CD4-positive, alpha-beta T cell treated with Interleukin-17A for 1 hour (primary cell): ENCODE results near the gene DNAJB6.
A peak's percentile ranks its signal among the peaks of the same experiment; 100 is the strongest.

Source experiments
- DNase-seq: peaks from one replicate; pipeline ENCODE4 v3.0.0-alpha.2; 2020

DNAJB6 gene

GRCh38 chr7:157371296-157371695, 34.5 kb downstream of the DNAJB6 start:
- DNase-seq, result no peak

DNA sequence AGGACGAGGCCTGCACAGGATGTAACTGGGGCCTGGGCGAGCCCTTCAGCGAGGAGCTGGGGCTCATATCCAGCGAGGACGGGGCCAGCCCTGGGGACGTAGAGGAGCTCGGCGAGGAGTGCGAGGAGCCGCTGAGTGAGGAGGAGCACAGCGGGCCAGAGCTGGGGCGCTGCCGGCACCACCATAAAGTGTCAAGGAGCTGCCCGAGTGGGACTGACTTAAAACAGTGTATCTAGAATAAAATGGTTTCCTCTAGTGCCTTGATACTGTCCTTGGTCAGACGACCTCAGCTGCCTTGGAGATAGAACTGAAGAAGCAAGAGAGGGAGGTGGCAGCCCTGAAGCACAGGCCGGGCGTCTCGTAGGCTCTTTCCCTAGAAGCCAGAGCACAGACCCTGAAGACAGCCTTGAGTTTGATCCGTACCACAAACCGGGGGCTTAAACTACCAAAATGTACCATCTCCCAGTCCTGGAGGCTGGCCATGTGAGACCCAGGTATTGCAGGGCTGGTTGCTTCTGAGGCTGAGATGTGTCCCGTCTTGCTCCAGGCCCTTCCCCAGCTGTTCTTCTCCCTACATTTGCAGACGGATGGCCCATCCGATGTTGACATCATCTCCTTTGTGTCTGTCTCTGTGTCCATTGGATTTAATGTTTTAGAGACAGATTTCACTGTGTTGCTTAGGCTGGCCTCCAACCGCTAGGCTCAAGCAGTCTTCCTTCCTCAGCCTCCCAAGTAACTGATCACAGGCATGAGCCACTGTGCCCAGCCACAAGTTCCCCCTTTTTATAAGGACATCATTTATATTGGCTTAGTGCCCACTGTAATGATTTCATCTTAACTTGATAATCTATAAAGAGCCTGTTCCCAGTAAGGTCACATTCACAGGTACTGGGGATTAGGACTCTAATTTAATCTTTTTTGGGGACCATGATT, 35.8 kb downstream of the DNAJB6 start:
- no peak for DNase-seq

DNA sequence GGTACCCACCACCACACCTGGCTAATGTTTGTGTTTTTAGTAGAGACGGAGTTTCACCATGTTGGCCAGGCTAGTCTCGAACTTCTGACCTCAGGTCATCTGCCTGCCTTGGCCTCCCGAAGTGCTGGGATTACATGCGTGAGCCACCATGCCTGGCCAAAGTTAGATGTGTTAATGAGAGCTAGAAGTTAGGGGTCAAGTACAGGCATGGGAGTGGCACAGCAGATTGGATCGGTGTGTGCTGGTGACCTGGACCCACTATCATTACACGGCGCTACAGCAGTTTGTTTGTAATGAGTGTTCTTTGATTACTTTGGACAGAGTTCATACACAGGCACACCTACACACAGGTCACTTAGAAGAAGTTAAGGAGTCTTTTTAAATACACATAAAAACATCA, 36.7 kb downstream of the DNAJB6 start:
- no peak for DNase-seq

- DNase-seq, result no peak
Measured at GRCh38 chr7:157375410-157375809, 38.6 kb downstream of the DNAJB6 start.

DNA sequence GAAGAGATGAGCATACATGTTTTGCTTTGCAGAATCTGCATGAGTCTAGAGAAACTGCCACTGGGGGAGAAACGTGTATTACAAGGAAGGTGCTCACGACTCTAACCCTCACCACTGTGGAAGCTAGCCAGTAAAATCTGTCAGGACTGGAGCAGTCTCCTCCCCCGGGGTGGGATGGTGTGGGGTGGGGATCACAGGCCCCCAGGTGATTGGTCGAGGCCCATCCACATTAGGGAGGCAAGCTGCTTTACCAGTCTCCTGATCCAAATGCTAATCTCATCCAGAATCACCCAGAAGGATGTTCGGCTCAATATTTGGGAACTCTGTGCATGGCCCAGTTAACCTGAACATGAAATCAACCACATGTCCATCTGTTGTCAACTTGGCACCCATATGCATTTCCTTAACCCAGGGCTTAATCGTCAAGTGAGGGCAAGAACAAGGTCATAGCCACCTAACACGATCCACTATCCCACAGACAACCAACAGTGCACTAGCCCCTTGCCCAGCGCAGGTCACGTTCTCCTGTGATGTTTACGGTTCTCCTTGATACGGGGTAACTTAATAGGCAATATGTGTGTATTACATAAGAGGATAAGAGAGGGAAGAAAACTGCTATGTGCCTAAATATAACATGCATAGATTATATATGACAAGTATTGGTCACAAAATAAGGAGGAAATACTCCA, 40.8 kb downstream of the DNAJB6 start:
- no peak for DNase-seq

- no peak for DNase-seq
Measured at GRCh38 chr7:157378390-157378789, 41.6 kb downstream of the DNAJB6 start.

DNA sequence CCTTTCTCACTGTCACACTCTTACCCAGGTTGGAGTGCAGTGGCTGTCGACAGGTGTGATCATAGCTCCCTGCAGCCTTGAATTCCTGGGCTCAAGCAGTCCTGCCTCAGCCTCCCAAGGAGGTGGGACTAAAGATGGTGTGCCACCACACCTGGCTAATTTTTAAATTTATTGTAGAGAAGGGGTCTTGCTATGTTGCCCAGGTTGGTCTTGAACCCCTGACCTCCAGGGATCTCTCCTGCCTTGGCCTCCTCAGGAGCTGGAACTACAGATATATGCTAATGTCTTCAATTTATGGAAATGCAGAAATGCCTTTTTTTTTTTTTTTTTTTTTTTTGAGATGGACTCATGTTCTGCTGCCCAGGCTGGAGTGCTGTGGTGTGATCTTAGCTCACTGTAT, 42.7 kb downstream of the DNAJB6 start:
- DNase-seq, result no peak

DNA sequence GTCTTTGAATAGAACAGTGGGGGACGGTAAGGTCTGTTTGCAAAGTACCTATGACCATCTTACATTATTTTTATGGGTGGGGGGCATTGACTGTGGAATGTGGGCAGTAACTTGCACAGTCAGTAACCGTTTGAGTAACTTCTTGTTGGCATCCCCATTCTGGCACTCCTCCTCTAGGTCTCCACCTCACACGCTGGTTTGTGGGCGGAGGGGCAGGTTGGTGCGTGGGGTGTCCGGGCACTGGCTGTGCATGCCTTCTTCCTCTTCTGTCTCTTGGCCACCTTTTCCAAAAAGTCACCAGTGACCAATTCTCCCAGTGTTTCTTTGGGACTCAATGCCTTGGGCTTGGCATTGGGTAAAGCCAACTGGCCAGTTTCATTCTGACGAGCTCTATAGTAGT, 43.6 kb downstream of the DNAJB6 start:
- no peak for DNase-seq

DNA sequence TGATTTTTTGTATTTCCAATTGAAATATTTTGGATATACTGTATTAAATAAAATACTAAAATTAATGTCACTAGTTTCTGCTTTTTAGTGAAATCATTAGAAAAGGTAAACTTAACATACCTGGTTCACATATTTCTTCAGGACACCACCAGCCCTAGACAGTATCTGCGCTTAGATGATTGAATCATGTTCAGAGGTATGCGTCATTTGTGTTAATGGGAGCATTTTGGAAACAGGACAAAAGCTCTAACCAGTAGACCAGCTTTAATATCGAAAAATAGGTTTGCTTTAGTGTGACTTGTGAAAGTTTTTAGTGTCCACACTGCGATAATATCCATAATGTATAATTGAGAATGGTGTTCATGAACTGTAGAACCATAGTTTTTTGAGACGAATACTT, 47.1 kb downstream of the DNAJB6 start:
- DNase-seq, result no peak

DNA sequence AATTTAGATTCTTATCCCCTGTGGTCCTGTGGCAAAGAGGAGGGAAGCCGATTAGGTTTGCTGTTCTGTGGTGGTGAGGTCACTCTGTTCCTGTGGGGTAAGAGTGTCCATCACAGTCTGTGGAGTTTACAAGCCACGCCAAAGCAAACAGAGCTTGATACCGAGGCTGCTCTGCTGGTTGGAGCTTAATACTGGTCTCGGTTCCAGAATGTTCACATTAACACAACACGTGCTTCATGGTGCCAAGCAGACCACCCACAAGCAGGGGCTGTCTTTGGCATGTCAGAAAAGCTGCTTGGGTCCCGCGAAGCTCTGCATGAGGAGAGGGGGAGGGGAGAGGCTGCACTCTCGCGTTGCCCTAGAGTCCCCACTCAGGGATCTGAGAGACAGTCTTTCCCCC, 47.5 kb downstream of the DNAJB6 start:
- DNase-seq, result no peak

DNA sequence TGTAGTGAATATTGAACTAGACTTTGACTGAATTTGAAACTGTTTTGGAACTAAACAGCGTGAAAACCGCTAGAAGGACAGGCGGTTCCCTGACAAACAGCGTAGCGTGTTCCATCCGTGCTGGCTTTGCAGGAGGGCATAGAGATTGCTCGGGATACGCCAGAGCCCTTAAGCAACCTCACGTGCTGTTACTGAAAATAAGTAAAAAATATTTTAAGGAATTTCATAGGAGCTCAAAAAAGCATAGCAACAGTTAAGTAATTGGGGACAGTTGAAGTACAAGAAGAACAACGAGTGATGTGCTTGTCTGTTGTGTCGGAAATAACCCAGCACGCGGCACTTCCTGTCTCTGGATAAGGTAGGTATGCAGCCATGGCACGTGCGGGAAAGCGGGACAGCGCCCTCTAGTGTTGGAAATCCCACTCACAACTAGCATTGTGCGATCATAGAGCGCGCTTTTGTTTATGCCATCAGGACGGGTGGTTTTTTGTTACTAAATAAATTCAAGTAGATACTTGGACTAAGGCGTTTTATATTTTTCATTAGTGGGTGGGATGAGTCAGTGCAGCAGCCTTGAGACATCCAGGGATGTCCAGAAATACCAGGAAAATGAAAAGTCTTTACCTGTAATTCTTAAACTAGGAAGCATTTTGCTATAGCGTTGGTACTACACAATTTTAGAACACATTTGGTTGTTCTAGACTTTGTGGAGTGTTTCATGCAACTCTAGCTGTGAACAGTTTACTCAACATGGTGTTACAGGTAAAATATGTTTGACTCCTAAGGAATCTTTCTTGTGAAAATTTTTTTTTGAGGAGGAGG, 50.4 kb downstream of the DNAJB6 start:
- peak; percentile 91 for DNase-seq

- DNase-seq, result no peak
Measured at GRCh38 chr7:157388301-157388700, 51.5 kb downstream of the DNAJB6 start.

DNA sequence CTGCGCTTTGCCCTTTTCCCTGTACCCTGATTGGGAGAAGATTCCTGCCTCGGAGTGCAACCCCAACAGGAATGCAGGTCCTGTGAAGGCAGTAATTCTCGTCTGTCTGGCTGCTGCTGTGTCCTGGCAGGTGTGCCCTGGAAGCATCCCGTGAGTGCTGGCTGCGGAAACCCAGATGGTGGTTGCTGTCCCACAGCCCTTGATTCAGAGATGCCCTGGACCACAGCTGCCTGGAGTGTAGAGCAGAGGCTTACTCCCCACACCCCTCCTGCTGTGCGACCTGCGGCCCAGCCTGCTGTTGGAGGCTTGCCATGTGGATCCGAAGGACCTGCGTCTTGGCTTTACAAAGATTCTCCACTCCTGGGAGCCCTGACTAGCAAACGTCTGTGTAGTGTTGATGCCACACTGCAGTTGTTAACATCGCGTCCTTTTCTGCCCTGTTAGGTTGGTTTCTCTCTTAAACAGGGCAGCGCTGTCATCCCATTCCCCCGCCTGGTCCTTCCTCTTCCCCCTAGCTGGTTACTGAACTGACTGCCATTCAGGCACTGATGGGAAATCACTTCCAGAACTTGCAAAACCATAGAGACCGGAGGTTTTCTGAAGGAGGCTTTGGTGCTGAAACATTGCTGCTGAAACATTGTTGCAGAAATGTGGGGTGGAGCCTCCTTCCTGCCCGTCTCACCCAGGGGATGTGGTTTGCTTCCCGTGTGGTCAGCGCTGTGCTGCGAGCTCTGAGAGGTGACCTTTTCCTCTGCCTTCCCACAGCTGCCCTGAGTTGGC, 53.3 kb downstream of the DNAJB6 start:
- peak; percentile 51 for DNase-seq

DNA sequence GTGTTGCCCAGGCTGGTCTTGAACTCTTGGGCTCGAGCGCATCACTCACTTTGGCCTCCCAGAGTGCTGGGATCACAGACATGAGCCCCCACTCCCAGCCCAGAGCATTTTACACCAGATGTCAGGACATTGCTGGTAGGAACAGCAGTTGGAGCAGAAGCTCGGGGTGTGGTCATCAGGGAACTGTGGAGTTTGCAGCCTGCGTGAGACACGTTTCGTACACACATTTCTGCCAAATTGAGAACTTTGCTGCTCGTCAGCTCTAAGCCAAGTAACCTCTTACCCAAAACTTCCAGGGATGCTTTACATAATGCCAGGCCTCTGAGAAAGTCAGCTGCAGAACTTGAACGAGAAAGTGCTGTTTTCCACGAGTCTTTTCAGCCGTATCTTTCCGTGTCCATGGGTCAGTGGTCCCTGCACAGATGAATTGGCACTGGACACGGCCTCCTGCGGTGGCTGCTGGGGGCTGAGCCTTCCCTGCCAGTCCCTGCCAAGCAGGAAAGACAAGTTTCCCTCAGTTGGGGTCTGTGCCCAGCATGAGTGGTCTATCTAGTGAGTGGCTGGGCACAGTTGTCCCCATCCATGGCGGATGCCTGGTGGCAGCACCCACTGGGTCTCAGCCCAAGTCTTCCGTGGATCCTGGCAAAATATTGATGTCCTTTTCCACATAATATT, 54.4 kb downstream of the DNAJB6 start:
- no peak for DNase-seq

DNA sequence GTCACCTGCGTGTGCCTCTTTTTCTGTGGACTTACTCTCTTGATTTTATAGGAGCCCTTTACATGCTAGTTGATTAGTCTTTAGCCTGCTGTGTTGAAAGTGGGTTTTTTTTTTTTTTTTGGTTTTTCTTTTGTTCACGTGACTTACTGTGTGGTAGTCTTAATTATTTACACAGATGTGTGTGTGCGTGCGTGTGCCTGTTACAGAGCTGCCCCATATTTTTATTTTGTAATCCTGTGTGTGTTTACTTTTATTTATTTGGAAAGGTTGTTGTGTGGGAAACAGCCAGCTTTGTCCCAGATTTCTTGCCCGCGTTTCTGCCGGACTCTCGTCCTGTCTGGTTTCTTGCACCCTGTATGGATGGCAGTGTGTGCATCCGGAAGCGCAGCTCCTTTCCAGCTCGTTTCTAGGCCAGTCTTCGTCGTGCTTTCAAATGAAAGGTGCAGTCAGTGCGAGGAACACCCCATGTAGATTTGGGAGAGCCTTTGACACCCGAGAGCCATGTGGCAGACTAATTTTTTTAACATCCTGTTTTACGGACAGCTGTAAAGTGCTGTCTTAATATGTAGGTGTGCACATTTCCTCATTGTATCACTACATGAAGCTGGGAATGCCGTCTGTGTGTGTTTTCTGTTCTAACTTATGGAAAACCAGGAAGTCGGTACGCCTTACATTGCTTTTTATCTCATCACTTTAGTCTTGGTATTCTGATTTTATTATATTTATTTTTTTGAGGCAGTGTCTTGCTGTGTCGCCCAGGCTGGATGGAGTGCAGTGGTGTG, 55.6 kb downstream of the DNAJB6 start:
- no peak for DNase-seq

DNA sequence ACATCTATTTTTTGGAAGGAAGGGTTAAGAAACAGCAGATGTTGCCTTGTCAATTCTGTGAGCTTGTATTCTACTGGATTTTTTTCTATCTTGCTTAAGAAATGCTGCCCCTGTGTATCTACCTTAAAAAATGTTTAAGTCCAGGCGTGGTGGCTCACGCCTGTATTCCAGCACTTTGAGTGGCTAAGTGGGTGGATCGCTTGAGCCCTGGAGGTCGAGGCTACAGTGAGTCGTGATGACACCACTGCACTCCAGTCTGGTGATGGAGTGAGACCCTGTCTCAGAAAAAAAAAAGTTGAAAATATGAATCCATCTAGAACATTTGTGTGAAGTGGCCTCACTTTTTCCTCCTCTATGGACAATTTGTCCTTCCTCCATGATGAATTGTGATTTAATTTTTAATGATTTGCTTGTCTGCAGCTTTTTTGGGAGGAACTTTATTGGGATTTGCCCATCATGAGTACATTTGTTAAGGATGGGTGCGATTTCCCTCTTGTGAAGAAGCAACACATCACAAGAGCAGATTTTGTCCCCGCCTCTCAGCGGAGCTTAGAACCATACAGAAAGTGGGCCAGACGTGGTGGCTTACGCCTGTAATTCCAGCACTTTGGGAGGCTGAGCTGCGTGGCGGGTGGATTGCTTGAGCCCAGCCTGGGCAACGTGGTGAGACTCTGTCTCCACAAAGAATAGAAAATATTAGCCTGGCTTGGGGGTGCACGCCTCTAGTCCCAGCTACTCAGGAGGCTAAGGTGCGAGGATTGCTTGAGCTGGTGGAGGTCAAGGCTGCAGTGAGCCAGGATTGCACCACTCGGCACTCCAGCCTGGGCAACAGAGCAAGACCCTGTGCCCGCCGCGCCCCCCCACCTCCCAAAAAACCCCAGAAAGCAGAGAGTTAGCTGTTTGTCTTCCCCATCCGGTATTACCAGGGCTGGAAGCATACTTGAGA, 57.7 kb downstream of the DNAJB6 start:
- no peak for DNase-seq

- no peak for DNase-seq
Measured at GRCh38 chr7:157395206-157395605, 58.4 kb downstream of the DNAJB6 start.

DNA sequence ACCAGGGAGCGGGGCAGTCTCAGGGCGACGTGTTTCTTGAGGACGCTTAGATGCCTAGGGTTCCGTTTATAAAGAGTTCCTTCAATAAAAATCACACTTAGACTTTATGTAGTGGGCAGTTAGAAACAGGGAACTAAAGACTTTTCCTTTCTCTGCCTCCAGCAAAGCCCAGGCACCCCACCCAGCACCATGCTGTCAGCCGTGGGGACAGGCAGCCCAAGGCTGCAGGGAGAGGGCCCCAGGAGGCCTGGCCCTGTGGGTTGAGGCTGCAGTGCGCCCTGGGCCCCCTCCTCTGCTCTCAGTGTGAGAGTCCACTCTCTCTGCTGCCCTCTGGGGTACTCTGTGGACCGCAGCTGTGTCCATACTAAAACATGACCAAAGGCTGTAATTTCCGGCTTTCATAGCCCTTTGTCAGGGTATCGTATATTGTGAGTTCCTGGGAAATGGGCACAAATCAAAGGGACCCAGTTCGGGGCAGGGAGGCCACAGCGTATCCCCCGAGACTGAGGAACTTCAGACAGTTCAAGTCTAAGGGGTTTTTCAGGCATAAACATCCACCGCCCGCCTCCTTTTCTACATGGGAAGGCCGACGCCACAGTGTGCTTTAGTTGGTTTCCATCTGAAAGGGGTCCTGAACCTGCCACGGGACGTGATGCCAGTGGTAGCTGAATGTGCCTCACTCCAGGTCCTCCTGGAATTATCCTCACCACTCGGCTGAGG, 59.7 kb downstream of the DNAJB6 start:
- DNase-seq, result no peak

DNA sequence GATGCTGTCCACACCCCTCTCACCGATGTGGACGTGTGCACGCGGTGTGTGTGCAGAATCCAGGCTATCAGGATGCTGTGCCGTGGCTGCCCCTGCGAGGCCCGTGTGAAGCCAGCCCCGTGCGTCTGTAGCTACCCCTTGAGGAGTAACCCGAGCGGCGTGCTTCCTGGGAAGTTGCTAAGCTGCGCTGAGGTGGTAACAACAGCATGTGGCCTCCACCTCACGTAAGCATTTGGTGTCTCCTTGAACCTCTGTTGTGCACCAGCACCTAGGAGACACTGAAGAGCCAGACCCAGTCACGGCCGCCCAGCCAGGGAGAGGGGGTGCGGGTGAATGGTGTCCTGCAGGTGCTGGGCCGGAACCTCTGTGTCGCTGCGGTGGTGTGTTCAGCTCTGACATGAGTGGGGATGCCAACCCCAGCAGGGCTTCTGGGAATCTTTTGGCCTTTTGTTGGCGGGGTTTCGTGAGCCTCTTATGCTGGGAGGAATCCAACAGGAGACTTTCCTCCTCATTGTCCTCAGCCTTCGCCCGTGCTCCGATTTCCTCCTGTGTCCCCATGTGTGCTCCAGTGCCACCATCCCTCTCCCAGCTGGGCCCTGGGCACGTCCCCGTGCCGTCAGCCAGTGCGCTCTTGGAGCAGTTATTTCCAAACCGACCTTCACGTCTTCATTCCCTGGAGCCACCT, 60.4 kb downstream of the DNAJB6 start:
- no peak for DNase-seq
